Suppressor macrophage treated with lipopolysaccharide for 4 hours (primary cell): ENCODE measurements around the gene B4GALT4.

Experiments used
- DNase-seq: peaks from one replicate; pipeline ENCODE4 v3.0.0-alpha.2; 2020

B4GALT4 gene

DNA sequence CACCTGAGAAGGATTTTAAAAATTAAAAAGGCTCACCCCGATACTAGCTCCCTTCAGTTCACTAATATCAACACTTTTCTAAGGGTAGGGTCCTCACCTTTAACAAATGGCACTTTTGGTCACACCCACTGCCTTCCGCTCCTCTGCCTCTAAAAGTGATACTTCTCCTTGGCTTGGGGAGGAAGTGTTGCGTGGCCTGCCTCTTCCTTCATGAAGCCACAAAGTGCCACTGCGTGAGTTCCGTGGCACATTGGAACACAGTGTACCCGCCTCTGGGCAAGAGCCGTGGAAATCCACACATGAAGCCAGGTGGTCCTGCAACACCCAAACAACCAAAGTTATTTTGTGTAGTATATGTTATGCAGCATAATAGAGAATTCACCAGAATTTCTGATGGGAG lies 3.9 kb downstream of the B4GALT4 start:
- DNase-seq: no peak

DNA sequence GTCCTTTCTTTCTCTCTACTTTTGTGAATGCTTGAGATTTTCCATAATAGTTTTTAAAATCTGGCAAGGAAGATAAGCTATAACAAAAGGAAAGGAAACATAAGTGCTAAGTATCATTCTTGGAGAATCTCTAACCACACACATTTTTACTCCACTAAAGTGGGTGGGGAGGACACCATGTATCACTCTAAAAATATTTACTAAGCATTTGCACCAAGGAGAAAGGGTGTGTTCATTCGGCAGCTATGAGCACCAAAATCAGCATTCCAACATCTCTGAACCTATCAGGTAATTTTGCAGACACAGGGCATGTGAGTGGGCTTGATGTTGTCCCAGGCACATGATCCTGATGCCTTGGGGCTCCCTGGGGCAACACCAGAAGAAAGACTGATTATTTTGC lies 5.5 kb downstream of the B4GALT4 start:
- DNase-seq: no peak

- DNase-seq: no peak
Measured at GRCh38 chr3:119234610-119235009, 6.1 kb downstream of the B4GALT4 start.

- no peak for DNase-seq
Measured at GRCh38 chr3:119230745-119231144, 9.9 kb downstream of the B4GALT4 start.

- DNase-seq: no peak
Measured at GRCh38 chr3:119230071-119230470, 10.6 kb downstream of the B4GALT4 start.

- DNase-seq: no peak
Measured at GRCh38 chr3:119229190-119229589, 11.5 kb downstream of the B4GALT4 start.

DNA sequence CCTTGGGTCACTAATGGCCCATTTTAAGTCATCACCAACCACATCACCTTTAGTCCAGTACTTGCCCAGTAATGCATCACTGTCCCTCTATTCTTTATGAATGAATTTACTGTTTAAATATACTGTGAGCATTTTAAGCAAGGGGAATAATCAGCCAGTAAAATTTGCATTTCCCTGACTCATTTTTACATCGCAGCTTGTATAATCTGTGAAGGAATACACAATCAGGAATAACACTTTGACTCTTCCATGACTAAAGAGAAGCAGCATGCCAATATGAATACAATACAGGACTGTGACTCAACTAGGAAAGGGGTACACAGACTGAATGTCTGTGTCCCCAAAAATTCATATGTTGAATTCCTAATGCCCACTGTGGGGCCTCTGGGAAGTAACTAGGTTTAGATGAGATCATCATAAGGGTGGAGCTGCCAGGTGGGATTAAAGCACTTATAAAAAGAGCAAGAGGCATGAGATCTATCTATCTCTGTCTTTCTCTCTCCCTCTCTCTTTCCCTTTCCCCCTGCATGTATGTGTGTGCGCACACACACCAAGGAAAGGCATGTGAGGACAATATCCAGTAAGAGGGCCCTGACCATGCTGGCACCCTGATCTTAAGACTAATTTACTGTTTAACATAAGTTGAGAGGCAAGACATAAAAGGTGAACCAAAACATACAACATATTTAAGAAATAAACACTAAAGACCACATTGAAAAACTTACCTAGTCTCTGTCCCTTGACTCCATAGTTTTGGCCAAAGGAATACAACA lies 12.1 kb downstream of the B4GALT4 start:
- no peak for DNase-seq

DNA sequence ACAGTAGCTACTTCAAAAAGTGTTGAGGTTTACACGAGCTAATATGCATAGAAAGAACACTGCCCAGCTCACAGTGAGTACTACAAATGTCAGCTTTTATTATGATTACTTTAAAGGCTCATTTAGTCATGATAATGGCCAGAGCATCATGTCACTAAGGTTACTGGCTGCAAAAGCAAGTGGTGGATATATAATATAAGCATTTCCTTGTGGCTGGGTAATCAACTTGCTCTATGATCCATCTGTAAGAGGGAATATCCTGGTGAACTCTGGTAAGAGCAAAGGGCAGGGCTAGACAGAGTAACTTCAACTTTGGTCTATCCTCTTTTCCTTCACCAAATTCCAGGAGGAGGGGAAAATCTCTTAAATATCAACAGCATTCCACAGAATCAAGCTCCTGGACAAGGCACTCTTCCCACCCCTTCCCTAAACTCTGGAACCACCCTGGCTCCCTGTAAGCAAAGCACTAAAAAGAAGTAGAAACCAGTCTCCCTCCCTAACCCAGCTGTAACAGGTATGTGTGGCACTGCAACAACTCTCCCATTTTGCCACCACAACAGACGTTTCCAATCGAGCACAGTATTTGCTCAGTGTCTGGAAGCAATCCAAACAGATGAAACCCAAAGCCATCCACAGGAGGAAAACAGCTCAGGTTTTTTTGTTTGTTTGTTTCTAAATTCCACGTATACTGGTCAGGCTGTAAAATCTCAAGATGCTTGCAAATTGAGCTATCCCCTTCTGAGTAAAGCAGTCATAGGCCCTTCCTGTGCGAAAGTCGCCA lies 13.4 kb downstream of the B4GALT4 start:
- DNase-seq: no peak

- no peak for DNase-seq
Measured at GRCh38 chr3:119225121-119225520, 15.6 kb downstream of the B4GALT4 start.

DNA sequence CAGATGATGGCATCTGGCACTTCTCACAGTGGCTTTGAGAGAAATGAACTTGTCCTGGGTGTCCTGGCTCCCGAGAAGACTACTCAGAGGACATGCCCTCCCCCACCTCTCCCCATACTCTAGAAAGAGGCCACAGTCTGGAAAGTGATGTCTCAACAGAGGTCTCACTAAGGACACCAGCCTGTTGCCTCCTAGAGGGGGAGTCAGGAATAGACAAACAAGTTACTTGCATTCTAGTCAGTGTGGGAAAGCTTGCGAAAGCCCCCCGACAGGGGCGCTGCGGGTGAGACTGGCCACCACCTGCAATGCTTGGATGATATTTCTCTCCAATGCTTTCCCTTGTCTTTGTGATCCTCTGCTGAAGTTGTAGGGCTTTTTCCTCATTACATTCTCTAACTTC lies 17.2 kb downstream of the B4GALT4 start:
- DNase-seq: no peak

- no peak for DNase-seq
Measured at GRCh38 chr3:119222391-119222790, 18.3 kb downstream of the B4GALT4 start.

DNA sequence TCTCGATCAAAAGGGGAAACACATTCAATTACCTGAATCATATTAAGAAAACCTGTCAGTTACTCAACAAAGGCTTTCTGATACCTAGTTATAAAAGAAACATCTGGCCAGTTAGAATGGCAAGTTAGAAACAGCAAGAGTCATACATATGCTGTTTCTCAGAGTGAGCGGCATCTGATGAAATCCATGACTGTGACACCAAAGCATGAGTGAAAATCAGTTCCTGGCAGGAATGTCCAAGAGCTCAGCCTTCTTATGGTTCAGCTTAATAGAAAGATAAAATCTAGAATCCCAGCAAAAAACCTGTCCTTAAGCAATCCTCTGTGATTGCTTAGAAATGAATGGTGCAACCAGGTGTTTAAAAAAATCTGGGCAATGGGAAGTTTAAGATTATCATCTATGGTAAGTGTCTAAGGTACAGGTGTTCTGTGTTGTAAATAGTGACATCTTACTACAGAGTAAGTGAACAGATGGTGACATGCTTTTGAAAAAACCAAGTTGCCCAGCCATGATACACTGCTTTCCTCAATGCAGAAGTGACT lies 18.8 kb downstream of the B4GALT4 start:
- no peak for DNase-seq

- no peak for DNase-seq
Measured at GRCh38 chr3:119220970-119221667, 19.6 kb downstream of the B4GALT4 start.

DNA sequence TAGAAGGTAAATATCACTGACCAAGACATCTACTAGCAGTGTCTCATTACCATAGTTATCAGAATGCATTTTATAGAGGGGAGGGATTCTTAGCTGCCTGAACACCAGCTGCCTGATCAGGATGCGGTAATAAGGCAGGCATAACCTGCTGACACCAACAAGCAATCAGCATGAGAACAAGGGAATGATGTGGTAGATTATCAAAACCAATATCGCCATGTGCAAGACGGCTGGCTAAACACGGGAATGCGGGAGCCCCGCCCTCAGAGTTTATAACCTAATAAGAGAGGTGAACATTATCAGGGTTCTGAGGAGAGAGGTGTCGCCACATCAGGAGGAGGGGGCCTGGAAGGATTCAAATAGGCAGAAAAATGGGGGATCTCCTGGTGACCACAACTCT lies 20.5 kb downstream of the B4GALT4 start:
- no peak for DNase-seq

- DNase-seq: no peak
Measured at GRCh38 chr3:119219069-119219468, 21.6 kb downstream of the B4GALT4 start.

DNA sequence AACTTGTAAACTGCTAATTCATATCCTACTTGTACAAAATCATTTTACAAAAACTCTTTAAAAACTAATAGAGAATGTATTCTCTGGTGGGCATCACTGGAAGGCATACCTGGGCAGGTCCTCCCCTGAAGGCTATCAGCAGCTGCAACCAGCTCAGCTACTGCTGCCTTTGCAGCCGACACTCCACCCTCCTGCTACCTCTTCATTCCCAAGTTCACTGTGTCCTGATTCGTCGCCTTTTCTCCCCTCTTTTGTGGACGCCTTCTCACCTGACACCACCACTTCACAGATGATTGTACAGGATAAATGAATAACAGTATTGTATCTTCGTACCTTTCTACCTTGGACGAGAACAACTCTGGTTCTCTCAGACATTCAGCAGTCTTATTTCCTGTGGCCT lies 28.9 kb downstream of the B4GALT4 start:
- DNase-seq: no peak

- no peak for DNase-seq
Measured at GRCh38 chr3:119211193-119211592, 29.5 kb downstream of the B4GALT4 start.

DNA sequence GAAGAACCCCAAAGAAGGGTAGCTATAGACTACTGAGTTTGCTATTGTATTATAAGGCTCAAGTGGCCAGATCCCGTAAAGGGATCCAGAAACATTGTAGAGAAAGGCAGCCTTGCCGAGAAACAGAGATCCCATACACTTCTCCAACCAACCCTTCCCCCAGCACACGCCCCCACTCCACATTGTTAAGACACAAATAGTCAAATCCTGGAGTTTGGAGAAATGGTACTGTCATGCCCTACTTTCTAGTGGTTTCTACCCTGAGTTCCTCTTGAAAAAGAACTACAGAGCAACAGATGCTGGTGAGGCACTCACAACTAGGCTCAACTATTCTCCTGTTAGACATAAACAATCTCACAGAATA lies 33.2 kb downstream of the B4GALT4 start:
- no peak for DNase-seq

GRCh38 chr3:119206611-119207511 lies 33.8 kb downstream of the B4GALT4 start:
- DNase-seq: no peak

DNA sequence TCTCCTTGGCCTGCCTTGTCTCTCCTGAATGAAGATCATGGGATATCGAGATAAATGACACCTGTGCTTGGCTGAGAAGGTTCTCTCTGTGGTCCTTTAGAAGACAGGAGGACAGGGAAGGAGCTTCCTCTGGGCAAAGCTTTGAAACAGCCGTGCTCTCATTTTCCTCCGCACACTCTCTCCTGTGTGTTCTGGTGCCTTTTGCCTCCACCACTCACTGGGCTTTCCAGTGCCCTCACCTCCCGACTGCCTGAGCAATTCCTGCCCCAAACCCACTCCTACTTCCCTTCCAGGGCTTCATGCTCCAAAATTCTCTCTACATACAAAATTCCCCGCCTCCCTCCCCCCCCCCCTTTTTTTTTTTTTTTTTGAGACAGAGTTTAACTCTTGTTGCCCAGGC lies 35.0 kb downstream of the B4GALT4 start:
- DNase-seq: no peak

GRCh38 chr3:119205209-119205608 lies 35.5 kb downstream of the B4GALT4 start:
- no peak for DNase-seq

DNA sequence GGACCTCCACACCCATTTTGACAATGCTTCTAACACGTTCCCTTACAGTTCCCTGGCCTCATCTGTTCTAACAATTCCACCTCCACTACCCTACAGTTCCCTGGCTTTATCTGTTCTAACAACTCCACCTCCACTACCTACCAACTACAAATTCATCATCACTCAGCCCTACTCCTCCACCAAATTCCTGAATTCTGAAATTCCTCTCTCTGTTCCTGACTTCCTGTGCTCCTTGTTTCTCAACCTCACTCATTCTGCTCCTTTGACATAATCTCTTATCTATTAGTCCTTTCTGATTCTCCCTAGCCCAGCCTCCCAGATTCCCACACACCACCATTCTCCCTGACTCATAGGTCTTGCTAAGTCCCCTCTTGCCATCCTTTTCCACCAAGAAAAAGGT lies 44.8 kb downstream of the B4GALT4 start:
- no peak for DNase-seq

GRCh38 chr3:119195151-119195476 lies 45.6 kb downstream of the B4GALT4 start:
- DNase-seq: no peak
